ENCODE data around the gene RDH8. TPM values are rescaled to one million over a fixed set of nuclear protein-coding genes. Genes with fewer than 3 reads are reported as not detected.
"Not testable (repeated sequence)": the region's sequence is repeated elsewhere in the genome, so short reads cannot be mapped to it uniquely, and the experiment has no call there.

Gene RDH8
- total RNA-seq, 1 donor from 2014 or later, result not detected

GRCh38 chr19:10019246-10019645 is 6.0 kb downstream of the RDH8 start:
- peaks cover 4% of the 10 kb centered on the region for H3K4me1 Mint-ChIP-seq (ENCODE audit: unreplicated experiment)
- DNase-seq (ENCODE audit: low spot score), result no peak
- peaks cover 2% of the 10 kb centered on the region for H3K27me3 Mint-ChIP-seq (ENCODE audit: unreplicated experiment)
- no peak overlapping the region for H3K27ac Mint-ChIP-seq (ENCODE audit: unreplicated experiment)
- no peak for TF ChIP-seq CTCF (IDR thresholded peaks at IDR 0.05; ENCODE audit: unreplicated experiment)
- no peaks in the 10 kb centered on the region for H3K9me3 Mint-ChIP-seq (ENCODE audit: unreplicated experiment)
- H3K4me3 Mint-ChIP-seq (ENCODE audit: unreplicated experiment), result no peak overlapping the region
- no peaks in the 10 kb centered on the region for H3K36me3 Mint-ChIP-seq (ENCODE audit: low read depth, unreplicated experiment)

GRCh38 chr19:10020851-10021250 is 7.6 kb downstream of the RDH8 start:
- no peak overlapping the region for H3K4me3 Mint-ChIP-seq (ENCODE audit: unreplicated experiment)
- no peak for TF ChIP-seq CTCF (IDR thresholded peaks at IDR 0.05; ENCODE audit: unreplicated experiment)
- H3K9me3 Mint-ChIP-seq (ENCODE audit: unreplicated experiment), result no peaks in the 10 kb centered on the region
- peaks cover 2% of the 10 kb centered on the region for H3K27me3 Mint-ChIP-seq (ENCODE audit: unreplicated experiment)
- H3K27ac Mint-ChIP-seq (ENCODE audit: unreplicated experiment), result no peak overlapping the region
- no peaks in the 10 kb centered on the region for H3K36me3 Mint-ChIP-seq (ENCODE audit: low read depth, unreplicated experiment)
- no peak for DNase-seq (ENCODE audit: low spot score)
- peaks cover 4% of the 10 kb centered on the region for H3K4me1 Mint-ChIP-seq (ENCODE audit: unreplicated experiment)

GRCh38 chr19:10021446-10021845 is 8.2 kb downstream of the RDH8 start:
- Mint-ChIP-seq H3K27ac (ENCODE audit: unreplicated experiment) (no peak overlapping the region), H3K36me3 (ENCODE audit: low read depth, unreplicated experiment) (no peaks in the 10 kb centered on the region), H3K27me3 (ENCODE audit: unreplicated experiment) (peaks cover 3% of the 10 kb centered on the region), H3K9me3 (ENCODE audit: unreplicated experiment) (no peaks in the 10 kb centered on the region), H3K4me1 (ENCODE audit: unreplicated experiment) (peaks cover 4% of the 10 kb centered on the region), H3K4me3 (ENCODE audit: unreplicated experiment) (no peak overlapping the region)
- no peak for DNase-seq (ENCODE audit: low spot score)
- no peak for TF ChIP-seq CTCF (IDR thresholded peaks at IDR 0.05; ENCODE audit: unreplicated experiment)

- no peak overlapping the region for H3K27ac Mint-ChIP-seq (ENCODE audit: unreplicated experiment)
- peaks cover 4% of the 10 kb centered on the region for H3K4me1 Mint-ChIP-seq (ENCODE audit: unreplicated experiment)
- H3K36me3 Mint-ChIP-seq (ENCODE audit: low read depth, unreplicated experiment), result no peaks in the 10 kb centered on the region
- peaks cover 5% of the 10 kb centered on the region for H3K27me3 Mint-ChIP-seq (ENCODE audit: unreplicated experiment)
- H3K9me3 Mint-ChIP-seq (ENCODE audit: unreplicated experiment), result no peaks in the 10 kb centered on the region
- H3K4me3 Mint-ChIP-seq (ENCODE audit: unreplicated experiment), result no peak overlapping the region
- DNase-seq (ENCODE audit: low spot score), result no peak
- no peak for TF ChIP-seq CTCF (IDR thresholded peaks at IDR 0.05; ENCODE audit: unreplicated experiment)
These were observed 8.6 kb downstream of the RDH8 start for GRCh38 chr19:10021863-10022262.

GRCh38 chr19:10023096-10023495 is 9.8 kb downstream of the RDH8 start:
- H3K4me3 Mint-ChIP-seq (ENCODE audit: unreplicated experiment); H3K27ac Mint-ChIP-seq (ENCODE audit: unreplicated experiment); H3K9me3 Mint-ChIP-seq (ENCODE audit: unreplicated experiment); DNase-seq (ENCODE audit: low spot score); H3K27me3 Mint-ChIP-seq (ENCODE audit: unreplicated experiment); H3K36me3 Mint-ChIP-seq (ENCODE audit: low read depth, unreplicated experiment); H3K4me1 Mint-ChIP-seq (ENCODE audit: unreplicated experiment): not testable (repeated sequence)

GRCh38 chr19:10026744-10027143 is 13.5 kb downstream of the RDH8 start:
- Mint-ChIP-seq H3K4me1 (ENCODE audit: unreplicated experiment) (peaks cover under 1% of the 10 kb centered on the region), H3K27me3 (ENCODE audit: unreplicated experiment) (peaks cover 4% of the 10 kb centered on the region), H3K4me3 (ENCODE audit: unreplicated experiment) (no peak overlapping the region), H3K27ac (ENCODE audit: unreplicated experiment) (no peak overlapping the region), H3K36me3 (ENCODE audit: low read depth, unreplicated experiment) (no peaks in the 10 kb centered on the region), H3K9me3 (ENCODE audit: unreplicated experiment) (no peaks in the 10 kb centered on the region)
- no peak for DNase-seq (ENCODE audit: low spot score)
- no peak for TF ChIP-seq CTCF (IDR thresholded peaks at IDR 0.05; ENCODE audit: unreplicated experiment)
